GM19023 (cell line): Measurements from ENCODE around the gene SCAPER.
"Not testable (repeated sequence)": the region's sequence is repeated elsewhere in the genome, so short reads cannot be mapped to it uniquely, and the experiment has no call there.

Source experiments
- ATAC-seq: cut with Tn5 transposase; IDR thresholded peaks from one replicate; pipeline ENCODE4 v1.9.1; 2021; ENCODE audit warnings: mild to moderate bottlenecking, moderate library complexity; ENCODE audit not compliant: unreplicated experiment

Gene SCAPER

GRCh38 chr15:76584868-76585575 is 320.1 kb downstream of the SCAPER start:
- no peak for ATAC-seq

GRCh38 chr15:76582550-76582949 is 322.6 kb downstream of the SCAPER start:
- no peak for ATAC-seq

- ATAC-seq, result no peak
These were observed 327.1 kb downstream of the SCAPER start for GRCh38 chr15:76577879-76578512.

- ATAC-seq, result no peak
These were observed 328.4 kb downstream of the SCAPER start for GRCh38 chr15:76576523-76577279.

GRCh38 chr15:76575679-76576078 is 329.5 kb downstream of the SCAPER start:
- ATAC-seq, result peak; percentile 14

- peak; percentile 73 for ATAC-seq
These were observed 329.9 kb downstream of the SCAPER start for GRCh38 chr15:76575274-76575673.

GRCh38 chr15:76572983-76573314 is 332.2 kb downstream of the SCAPER start:
- ATAC-seq, result no peak

GRCh38 chr15:76566276-76566675 is 338.9 kb downstream of the SCAPER start:
- no peak for ATAC-seq

- no peak for ATAC-seq
These were observed 339.8 kb downstream of the SCAPER start for GRCh38 chr15:76565366-76565765.

GRCh38 chr15:76555247-76555646 is 349.9 kb downstream of the SCAPER start:
- ATAC-seq, result no peak

GRCh38 chr15:76553564-76553963 is 351.6 kb downstream of the SCAPER start:
- ATAC-seq, result no peak

- no peak for ATAC-seq
These were observed 352.0 kb downstream of the SCAPER start for GRCh38 chr15:76553102-76553501.

GRCh38 chr15:76546805-76547204 is 358.3 kb downstream of the SCAPER start:
- no peak for ATAC-seq

GRCh38 chr15:76533995-76534394 is 371.1 kb downstream of the SCAPER start:
- ATAC-seq, result no peak

- ATAC-seq, result no peak
These were observed 371.9 kb downstream of the SCAPER start for GRCh38 chr15:76533060-76533820.

- no peak for ATAC-seq
These were observed 375.2 kb downstream of the SCAPER start for GRCh38 chr15:76529911-76530310.

GRCh38 chr15:76526111-76526510 is 379.0 kb downstream of the SCAPER start:
- ATAC-seq, result no peak

GRCh38 chr15:76517910-76518309 is 387.2 kb downstream of the SCAPER start:
- no peak for ATAC-seq

- no peak for ATAC-seq
These were observed 390.9 kb downstream of the SCAPER start for GRCh38 chr15:76514282-76514681.

GRCh38 chr15:76512971-76513370 is 392.2 kb downstream of the SCAPER start:
- ATAC-seq, result no peak

- not testable (repeated sequence) for ATAC-seq
These were observed 394.5 kb downstream of the SCAPER start for GRCh38 chr15:76510663-76511062.
